Endometrial microvascular endothelial cells (primary cell): ENCODE data around the gene S100A11. TPM values are rescaled to one million over a fixed set of nuclear protein-coding genes. Genes with fewer than 3 reads are reported as not detected.

Source experiments
- in situ Hi-C: cut with HindIII; loops from 2 replicates; pipeline ENCODE4 v1.10.0; 2017; ENCODE audit warnings: low sequenced_read_pairs, low pct_unique_long_range_greater_than_20kb; ENCODE audit errors: inconsistent ontology term
- total RNA-seq: library from RNA; depleted of rRNA; stranded (reverse); fragments of >200 nt; gene quantifications from one replicate; pipeline ENCODE4 v1.2.3, GENCODE V29; 2015; ENCODE audit errors: inconsistent ontology term

Gene S100A11
- total RNA-seq, 1 donor from 2014 or later = 314 TPM

DNA sequence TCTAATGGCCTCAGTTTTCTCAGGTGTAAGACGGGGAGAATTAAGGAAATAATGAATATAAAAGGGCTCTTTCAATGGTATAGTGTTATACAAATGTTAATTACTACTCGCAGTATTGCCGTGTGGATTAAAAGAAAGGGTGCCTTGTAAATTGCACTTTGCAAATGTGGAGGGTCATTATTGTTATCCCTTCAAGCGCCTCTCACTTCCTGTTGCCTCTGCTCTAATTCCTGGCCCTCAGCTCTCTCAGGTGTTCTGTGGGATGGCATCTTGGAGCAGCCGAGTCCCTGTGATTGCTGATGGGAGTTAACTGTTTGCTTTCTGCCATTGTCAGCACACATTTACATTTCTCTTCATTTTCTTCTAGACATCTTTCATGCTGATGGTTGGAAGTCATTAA lies 7.1 kb upstream of the S100A11 start:
- in situ Hi-C loops = no loop called here

DNA sequence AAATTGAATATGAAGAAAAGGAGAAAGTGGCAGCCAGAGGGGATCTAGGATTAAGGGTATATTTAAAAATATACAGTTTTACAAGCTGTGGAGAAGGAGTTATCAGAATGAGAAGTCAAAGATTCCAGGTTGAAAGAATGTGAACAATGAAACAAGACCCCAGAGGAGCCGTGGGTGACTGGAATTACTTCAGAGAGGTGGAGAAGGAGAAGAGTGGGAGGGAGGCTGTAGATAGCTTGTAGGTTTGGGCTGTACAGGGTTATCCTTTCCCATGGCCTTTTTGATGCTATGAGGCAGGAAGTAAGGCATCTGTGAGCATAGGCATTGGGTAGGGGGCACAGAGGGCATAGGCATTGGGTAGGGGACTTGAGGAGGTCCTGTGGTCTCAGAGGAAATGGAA lies 5.2 kb upstream of the S100A11 start:
- in situ Hi-C loops = no loop called here

DNA sequence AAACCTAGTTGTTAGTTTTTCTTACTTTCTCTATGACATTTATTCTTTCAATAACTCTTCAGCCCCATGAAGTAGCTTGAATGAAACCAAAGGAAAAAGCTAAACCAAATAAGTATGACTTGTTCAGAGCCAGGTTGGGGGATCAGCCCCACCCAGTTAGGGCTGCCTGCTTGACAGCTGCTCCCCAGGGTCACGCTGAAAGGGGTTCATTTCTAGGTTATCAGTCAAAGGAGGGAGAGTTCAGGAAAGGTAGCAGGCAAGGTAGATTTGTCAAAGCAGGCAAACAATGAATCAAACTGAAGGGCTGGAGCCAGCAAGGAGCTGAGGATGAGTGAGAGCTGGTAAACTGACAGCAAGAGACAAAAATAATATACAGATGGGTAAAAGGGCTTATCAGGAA lies 3.1 kb upstream of the S100A11 start:
- in situ Hi-C loops = no loop called here

DNA sequence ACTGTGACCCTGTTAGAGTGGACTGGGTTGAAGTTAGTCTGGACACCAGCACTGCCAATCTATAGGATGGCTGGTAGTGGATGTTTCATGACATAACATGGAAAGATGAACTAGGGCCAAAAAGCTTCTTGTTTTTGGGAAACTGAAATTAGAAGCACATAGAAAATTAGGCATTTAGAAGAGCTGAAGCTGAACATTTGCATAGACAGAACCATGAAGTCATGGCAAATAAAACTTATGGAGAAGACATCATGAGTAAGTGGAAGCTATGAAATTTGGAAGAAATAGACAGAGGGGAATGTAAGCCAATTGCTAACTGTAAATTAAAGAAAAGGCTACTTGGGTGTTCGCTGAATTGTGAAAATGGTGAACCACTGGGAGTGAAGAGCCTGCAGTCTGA lies 2.7 kb upstream of the S100A11 start:
- in situ Hi-C loops = no loop called here

DNA sequence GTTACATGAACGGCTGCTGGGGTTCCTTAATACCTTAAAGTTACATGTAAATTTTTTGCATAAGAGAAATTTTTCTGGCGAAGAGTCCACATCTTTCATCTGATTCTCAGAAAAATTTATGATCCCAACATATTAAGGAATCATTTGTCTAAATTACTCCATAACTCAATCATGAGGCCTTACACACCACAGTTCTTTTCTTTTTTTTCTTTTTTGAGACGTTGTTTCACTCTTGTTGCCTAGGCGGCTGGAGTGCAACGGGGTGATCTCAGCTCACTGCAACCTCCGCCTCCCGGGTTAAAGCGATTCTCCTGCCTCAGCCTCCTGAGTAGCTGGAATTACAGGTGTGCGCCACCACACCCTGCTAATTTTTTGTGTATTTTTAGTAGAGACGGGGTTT lies 2.1 kb upstream of the S100A11 start:
- in situ Hi-C loops = no loop called here

DNA sequence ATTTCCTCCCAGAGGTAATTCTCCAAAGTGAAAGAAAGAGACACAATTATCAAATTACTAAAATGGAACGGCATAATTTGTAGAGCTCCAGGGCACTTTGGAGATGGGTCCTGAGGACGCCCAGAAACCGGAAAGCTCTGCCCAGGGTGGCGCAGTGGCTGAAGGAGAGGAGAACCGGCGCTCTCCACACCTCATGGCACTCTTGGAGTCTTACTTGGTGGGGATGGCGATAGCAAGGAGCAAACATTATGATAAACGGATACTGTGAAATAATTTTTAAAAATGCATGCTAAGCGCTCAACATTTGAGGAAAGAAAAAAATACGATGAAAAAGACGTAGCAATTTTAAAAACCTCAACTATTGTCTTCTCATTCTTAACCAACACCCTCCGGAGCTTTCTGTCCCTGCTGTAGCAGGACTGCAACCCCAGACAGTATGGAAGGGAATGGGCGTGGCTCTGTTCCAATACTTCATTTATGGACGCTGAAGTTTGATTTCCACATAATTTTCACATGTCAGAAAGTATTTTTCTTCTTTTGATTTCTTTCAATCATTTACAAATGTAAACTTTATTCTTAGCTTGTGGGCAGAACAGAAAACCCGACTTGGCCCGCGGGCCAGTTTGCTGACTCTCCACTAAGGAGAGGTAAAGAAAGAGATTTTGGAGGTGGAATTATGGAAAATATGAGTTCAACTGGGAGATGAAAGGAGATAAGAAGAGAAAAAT lies 1.1 kb downstream of the S100A11 start:
- in situ Hi-C loops = no loop called here

DNA sequence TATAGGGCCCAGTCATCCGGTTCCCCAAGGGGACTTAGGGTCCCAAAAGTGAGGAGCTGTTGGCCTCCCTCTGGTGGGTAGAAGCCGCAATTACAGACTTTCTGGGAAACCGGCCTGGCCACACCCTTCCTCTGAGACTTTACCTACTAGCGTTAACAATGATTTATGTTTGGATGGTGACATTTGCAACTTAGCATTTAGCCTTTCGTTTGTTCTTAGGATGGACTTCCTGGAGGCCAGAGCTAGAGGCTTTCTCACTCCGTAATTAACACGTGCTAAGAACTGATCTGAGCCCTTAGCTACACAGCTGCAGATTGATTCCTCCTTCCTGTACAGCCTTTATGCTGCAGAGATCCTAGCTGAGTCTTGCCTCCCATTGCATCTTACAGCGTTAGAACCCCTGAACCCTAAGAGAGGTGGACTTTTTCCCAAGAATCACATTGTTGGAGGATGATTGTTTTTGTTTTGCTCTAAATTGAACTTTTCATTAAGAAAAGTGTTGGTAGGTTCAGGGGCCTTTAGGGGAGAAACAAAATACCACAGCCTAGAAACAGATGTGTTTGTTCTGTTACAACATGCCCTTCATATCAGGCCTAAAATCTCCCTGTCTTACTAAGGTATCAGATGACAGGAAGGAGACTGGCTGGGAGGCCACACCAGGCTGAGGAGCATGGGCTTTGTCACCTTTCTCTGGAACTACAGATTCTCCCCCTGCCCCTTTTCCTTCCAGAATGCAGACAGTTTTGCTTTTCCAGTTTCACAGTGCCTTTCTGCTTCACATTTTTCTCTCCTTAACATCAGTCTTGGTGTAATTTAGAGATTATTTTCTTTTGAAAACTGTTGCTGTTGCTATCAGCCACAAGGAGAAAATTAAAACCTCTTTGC lies 1.9 kb downstream of the S100A11 start:
- in situ Hi-C loops = no loop called here

DNA sequence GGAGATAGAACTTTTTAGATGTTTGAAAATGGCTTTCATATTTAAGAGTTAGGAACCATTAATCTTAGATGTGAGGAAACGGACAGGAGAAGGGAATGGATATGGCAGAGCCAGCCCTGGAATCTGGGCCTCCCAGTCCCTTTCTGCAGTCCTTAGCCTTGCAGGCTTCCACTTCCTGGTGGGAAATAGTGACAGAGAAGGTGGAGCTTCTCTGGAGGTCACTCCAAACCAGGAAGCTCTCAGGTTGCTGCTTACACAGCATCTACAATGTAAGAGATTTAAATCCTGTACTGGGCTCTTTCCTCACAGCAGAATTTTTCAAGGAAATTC lies 2.5 kb downstream of the S100A11 start:
- in situ Hi-C loops = no loop called here

DNA sequence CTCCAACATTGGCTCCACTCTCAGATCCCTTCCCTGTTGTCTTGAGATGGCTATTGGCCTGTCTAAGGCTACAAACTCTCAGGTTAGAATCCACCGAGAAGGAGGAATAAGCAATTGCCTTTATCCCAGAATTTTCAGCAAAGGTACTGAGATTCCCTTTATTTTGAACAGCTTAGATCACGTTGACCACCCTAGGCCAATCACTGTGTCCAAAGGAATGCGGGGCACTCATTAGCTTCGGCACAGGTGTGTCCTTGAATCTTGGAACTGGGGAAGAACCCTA lies 6.9 kb downstream of the S100A11 start:
- in situ Hi-C loops = no loop called here

DNA sequence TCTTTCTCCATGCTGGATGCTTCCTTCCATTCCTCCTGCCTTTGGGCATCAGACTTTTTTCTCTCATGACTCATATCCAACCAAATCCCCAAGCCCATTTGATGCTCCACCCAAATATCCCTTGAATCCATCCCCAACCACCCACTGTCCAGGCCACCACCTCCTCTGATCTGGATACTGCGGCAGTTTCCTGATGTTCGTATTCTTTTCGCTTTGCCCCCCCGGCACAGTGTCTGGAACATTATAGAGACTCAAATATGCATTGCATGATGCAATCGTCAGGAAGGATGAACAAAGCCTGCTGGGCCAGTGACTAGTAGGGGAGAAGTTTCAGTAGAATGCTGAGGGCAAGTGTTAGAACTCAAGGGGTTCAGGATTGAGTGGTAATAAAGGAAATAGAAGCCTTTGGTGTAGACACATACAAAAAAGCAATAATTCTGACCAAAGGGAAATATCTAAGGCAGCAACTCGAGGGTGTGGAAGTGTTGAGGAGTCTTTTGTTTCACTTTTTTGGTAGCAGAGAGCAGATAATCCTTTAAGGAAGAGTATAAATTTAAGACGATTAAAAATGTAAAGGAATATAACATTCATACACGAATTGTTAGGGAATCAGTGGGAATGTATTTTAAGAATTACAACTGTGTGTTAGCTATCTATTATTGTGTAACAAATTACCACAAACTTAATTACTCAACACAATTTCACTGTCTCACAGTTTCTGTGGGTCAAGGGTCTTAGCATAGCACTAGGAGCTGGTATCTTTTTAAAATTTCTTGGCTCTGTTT lies 7.5 kb downstream of the S100A11 start:
- in situ Hi-C loops = no loop called here

DNA sequence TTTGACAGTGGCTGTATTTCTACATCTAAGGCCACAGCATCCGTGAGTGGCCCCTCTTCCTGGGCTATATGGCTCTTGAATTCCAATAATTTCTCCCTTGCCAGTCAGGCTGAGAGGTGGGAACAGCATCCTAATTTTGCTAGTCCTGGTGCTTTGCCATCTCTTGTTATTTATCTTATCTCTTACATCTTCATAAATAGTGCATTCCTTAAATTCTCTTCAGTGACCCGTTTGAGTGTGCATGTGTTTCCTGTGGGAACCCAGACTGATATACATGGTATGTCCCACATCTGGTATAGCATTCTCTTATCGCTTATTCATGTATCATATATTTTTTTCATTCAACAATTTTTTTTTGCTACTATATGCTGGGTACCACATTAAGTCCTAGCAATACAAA lies 9.9 kb downstream of the S100A11 start:
- in situ Hi-C loops = no loop called here

DNA sequence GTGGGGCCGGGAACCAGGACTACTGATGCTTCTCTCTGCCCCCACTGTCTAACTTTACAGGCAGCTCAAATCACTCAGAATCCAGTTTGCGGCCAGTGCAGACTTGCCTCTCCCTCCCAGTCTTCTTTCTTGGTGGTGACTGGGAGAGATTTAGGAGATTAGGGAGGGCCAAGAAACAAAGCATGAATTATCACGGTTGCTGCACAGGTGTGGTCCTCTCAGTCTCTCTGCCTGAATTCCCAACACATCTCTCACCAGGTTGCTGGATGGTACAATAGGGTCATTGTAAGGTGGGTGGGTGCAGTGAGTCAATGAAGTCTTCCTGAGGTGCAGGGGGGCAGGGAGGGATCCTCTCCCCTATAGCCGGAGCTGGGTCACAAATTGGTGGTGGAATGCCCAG lies 12.6 kb downstream of the S100A11 start:
- in situ Hi-C loops = no loop called here

DNA sequence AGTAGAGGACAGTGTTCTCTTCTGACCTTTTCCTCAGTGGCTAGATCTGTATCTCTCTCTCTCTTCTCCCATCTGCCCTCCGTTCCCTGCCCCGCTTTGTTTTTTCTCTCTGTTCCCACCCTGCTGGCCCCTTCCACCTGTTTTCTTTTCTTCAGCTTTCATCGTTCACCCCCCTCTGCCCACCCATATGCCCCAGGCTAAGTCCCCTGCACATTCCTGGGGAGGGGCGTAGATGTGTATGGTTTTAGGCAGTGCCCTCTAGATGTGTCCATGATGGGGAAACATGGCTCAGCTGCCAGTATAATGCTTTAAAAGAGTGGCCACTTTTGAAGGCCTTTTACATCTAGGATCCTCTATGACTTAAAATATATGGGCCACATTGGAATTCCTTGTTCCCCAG lies 13.6 kb downstream of the S100A11 start:
- in situ Hi-C loops = no loop called here

DNA sequence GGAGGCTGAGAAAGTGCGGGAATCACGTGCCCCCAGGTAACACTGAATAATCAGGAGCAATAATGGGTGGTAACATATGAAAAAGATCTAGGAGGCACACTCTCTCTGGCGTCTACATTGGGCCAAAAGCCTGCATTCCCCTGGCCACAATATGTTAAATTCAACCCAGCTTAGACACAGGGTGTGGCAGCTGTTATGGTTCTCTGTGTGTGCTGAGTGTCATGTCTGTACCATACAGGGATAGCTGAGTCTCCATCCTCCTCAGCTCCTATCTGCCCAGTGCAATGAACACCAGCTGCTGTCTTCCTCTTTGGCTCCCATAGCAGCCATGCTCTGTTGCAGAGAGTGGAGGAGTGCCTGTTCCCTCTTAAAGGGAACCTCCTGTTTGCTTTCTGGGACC lies 14.3 kb downstream of the S100A11 start:
- in situ Hi-C loops = no loop called here

DNA sequence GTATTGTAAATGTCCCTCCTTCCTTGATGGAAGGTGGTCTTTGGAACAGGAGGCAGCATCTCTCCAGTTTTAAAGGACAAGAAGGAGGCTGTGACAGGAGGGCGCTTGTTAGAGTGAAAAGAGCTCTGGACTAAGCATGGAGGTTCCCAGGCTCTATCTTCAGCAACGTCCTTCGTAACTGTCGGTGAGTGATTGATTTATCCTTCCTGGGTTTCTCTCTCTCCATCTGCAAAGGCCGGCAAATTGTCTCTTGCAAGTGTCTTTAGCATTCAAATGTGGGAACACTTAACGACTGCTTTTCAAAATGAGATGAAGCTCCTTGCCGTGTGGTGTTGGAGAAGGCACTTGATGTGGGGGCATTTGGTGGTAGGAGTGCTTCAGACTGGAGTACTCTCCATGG lies 15.2 kb downstream of the S100A11 start:
- in situ Hi-C loops = no loop called here

DNA sequence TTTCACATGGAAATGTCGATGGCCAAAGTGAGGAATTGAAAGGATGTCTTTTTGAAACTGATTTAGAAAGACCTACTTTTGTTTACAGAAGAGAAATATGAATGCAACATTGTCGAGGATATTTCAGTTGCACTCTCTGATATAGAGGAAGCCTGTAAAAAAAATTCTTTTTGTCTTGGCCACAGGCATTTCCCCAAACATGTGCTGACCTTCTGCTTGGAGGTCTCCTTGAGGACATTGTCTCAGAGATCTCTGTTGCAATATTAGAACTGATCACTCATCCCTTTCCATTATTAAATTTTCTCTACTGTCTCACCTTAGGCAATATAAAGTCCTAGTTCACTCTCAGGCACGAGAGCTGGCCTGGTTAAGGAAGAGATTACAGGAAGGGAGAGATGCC lies 16.0 kb downstream of the S100A11 start:
- in situ Hi-C loops = no loop called here

DNA sequence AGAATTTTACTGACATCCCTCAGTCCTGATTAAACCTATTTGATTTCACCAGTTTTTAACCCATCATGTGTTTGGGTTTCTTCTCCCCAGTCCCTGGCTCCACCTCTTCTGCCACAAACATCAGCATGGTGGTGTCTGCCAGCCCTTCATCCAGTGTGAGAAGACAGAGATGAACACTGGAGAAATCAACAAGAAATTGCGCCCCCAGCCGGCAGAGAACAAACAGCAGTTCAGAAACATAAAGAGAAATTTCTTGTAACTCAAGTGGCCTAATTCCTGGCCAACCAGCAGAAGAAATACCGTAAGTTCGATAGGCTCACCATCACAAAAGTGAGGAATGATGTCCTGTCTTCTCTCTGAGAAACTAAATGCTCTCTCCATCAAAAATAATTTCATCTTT lies 18.3 kb downstream of the S100A11 start:
- in situ Hi-C loops = no loop called here

DNA sequence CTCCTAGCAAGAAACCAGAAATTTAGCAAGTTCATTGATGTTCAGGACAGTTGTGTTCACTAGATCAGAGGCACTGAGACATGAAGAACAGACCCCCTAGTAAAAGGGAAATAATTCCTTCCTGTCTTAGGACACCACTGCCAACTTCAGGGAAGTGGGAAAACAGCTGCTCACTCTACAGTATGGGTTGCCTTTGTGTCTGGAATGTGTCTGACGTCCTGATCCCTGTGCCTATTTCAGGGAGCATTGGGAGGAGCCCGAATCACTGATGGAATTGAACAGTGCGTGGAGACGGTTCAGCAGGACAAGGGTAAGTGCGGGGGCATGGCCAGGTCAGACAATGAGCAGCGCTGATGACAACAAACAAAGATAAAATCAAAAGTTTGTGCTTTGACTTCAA lies 21.0 kb downstream of the S100A11 start:
- in situ Hi-C loops = no loop called here

DNA sequence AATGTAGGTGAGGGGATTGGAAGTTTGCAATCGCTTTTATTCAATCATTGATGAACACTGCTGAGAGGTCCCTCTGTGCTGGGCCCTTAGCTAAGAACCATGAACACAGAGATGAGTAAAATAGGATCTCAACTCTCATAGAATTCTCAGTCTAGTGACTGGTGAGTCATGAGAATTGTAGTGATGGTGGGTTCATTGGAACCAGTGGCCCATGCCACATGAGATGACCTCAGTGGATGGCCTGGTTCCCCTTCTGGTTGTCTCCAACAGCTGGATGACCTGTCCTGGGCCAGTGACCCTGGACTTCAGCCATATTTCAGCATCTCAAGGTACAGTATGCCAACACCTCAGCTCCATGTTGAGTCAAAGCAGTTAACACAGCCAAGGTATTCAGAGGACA lies 21.9 kb downstream of the S100A11 start:
- in situ Hi-C loops = no loop called here

DNA sequence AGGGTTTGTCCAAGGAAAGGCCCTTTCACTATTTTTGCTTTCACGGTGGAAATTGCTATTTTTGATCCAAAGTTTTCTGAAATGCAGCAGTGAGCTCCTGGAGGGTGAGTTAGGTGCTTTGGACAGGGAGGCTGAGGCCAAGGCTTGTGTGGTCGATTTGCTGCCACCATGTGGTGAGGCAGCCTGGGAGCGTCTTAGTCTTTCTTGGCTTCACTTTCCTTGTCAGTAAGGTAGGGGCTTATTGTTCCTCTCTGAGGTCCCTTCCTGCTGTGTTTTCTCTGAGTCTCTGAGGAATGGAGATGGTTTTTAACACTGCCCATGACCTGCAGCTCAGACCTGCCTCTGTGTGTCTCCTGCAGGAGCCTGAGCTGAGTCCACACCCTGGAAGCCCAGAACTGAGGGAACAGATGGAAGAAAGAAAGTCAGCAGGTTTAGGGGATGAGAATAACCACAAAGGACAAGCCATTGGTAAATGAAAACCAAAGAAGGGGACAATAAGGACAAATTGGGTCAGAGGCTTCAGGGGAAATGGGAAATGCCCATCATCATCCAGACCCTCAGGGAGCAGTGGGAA lies 23.1 kb downstream of the S100A11 start:
- in situ Hi-C loops = no loop called here
